ENCODE data around the gene PRSS3. TPM values are rescaled to one million over a fixed set of nuclear protein-coding genes. Genes with fewer than 3 reads are reported as not detected.
"Not testable (repeated sequence)": the region's sequence is repeated elsewhere in the genome, so short reads cannot be mapped to it uniquely, and the experiment has no call there.

PRSS3 gene
- total RNA-seq, 1 donor from 2014 or later = not detected

DNA sequence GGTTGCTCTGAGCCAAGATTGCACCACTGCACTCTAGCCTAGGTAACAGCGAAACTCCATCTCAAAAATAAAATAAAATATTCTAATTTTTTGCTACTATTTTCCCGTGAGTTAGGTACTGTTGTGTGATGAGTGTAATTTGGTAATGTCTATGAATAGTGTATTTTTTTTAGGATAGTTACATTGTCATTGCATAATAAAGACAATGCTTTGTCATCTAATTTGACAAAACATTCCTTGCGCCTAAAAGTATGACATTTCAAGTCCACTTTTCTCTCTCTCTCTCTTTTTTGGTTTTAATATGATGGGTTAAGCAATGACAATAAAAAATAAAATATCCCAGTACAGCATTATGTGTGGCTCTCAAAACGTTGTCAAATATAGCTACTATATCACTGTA is 50.9 kb downstream of the PRSS3 start:
- Mint-ChIP-seq H3K9me3 (no peaks in the 10 kb centered on the region), H3K4me1 (peaks cover 23% of the 10 kb centered on the region), H3K36me3 (ENCODE audit: low read depth) (peaks cover 13% of the 10 kb centered on the region), H3K27me3 (no peaks in the 10 kb centered on the region), H3K4me3 (no peak overlapping the region), H3K27ac (no peak overlapping the region)
- DNase-seq = no peak
- intact Hi-C loops (cut with micrococcal nuclease) = no loop called here

- H3K27me3 Mint-ChIP-seq; H3K27ac Mint-ChIP-seq; intact Hi-C loops (cut with micrococcal nuclease); H3K4me3 Mint-ChIP-seq; H3K9me3 Mint-ChIP-seq; DNase-seq: not testable (repeated sequence)
- H3K36me3 Mint-ChIP-seq (ENCODE audit: low read depth) = peaks cover 12% of the 10 kb centered on the region
- peaks cover 15% of the 10 kb centered on the region for H3K4me1 Mint-ChIP-seq
These were observed 52.5 kb downstream of the PRSS3 start for GRCh38 chr9:33847894-33848205.

Other genes starting within 250 kb of the PRSS3 start
- 41.6 and 41.9 TPM in 2 replicates for gene UBE2R2, start 21.6 kb downstream of the PRSS3 start, total RNA-seq

All from activated CD4-positive, alpha-beta T cell treated with anti-CD3 and anti-CD28 coated beads, Interleukin-2, amount 10 ng/mL, durations not matched to agents 24 days and 14 days (primary cell).